ENCODE measurements around the gene ACTN1. TPM values are rescaled to one million over a fixed set of nuclear protein-coding genes. Genes with fewer than 3 reads are reported as not detected.

The ACTN1 gene
- total and polyA plus RNA-seq, 2 experiments from 2014 or later, result 121 to 280 TPM

DNA sequence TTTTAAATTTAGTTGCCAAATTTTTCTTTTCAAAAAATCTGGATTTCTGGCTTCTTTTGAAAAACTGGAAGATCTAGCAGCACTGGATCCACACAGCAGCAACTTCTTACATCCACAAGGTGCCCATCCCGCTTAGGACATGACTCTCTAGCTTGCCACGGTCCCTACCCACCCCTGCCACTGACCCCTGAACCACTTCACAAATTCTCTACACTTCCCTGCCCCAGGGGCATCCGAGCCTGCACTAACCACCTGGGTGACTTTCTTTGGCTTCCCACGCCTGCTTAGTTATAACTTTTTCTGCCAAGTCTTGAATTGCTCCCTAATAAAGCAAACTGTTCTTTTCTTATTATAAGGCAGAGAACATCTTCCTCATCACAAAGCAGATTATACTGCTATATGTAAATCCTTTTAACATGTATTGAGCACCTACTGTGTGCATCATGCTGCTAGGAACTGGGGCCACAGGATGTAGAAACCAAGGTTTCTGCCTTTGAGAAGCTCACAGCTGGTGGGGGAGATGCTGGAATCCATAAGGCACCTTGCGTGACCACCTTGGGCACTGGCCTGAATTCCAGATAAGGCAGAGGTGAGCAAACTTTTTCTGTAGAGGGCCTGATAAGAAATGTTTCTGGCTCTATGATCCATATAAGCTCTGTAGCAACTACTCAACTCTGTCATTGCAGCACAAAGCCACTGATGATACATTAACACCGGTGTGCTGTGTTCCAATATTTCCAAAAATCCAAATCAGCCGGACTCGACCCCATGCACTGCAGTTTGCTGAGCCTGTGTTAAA is 59.8 kb downstream of the ACTN1 start:
- Histone ChIP-seq H2AFZ (no peak overlapping the region), H3F3A (replicated peaks; ENCODE audit: low read depth) (no peaks in the 10 kb centered on the region), H4K20me1 (replicated peaks; ENCODE audit: insufficient read depth) (peaks cover 18% of the 10 kb centered on the region; the same call in 1 of the 2 replicates), H3K4me3 (no peak overlapping the region), H3K4me2 (no peak overlapping the region), H3K9me2 (ENCODE audit: insufficient read depth) (no peaks in the 10 kb centered on the region), H3K4me1 (ENCODE audit: insufficient read depth) (peaks cover 14% of the 10 kb centered on the region; the same call in 1 of the 2 replicates), H3K27me3 (ENCODE audit: insufficient read depth) (no peaks in the 10 kb centered on the region), H3K36me3 (ENCODE audit: insufficient read depth) (peaks cover 14% of the 10 kb centered on the region), H3K27ac (ENCODE audit: low read depth) (no peak overlapping the region), H3K79me2 (replicated peaks; ENCODE audit: insufficient read depth) (peaks cover 57% of the 10 kb centered on the region)
- Mint-ChIP-seq H3K27me3 (ENCODE audit: insufficient read depth, low read depth, poor library complexity) (peaks cover 8% of the 10 kb centered on the region), H3K27ac (no peak overlapping the region; the same call in 1 of the 2 replicates), H3K4me1 (peaks cover 29% of the 10 kb centered on the region), H3K9me3 (peaks cover 2% of the 10 kb centered on the region; the same call in 1 of the 3 replicates), H3K4me3 (no peak overlapping the region), H3K36me3 (ENCODE audit: low read depth) (peaks cover 80% of the 10 kb centered on the region)
- no peak for TF ChIP-seq STAT1 (IDR thresholded peaks at IDR 0.05; ENCODE audit: unreplicated experiment)
- DNase-seq (ENCODE audit: low spot score) (no peak), ATAC-seq (no peak)

- H3K27ac Mint-ChIP-seq, result no peak overlapping the region
- Histone ChIP-seq H3K27me3 (ENCODE audit: insufficient read depth) (no peaks in the 10 kb centered on the region), H3K4me3 (no peak overlapping the region), H3F3A (replicated peaks; ENCODE audit: low read depth) (no peaks in the 10 kb centered on the region), H3K36me3 (ENCODE audit: insufficient read depth) (peaks cover 14% of the 10 kb centered on the region), H3K27ac (ENCODE audit: low read depth) (no peak overlapping the region), H3K4me1 (ENCODE audit: insufficient read depth) (peaks cover 14% of the 10 kb centered on the region; the same call in 1 of the 2 replicates), H3K9me2 (ENCODE audit: insufficient read depth) (no peaks in the 10 kb centered on the region), H2AFZ (no peak overlapping the region), H3K4me2 (no peak overlapping the region), H4K20me1 (replicated peaks; ENCODE audit: insufficient read depth) (peaks cover 15% of the 10 kb centered on the region; the same call in 1 of the 2 replicates), H3K79me2 (replicated peaks; ENCODE audit: insufficient read depth) (peaks cover 52% of the 10 kb centered on the region)
- H3K4me3 Mint-ChIP-seq, result no peak overlapping the region
- ATAC-seq, result no peak
- no peak for DNase-seq (ENCODE audit: low spot score)
- no peak for TF ChIP-seq CREB1 (CRISPR knock-in tag; IDR thresholded peaks at IDR 0.05; ENCODE audit: low read depth)
- no peak for TF ChIP-seq EZH2phosphoT487 (IDR thresholded peaks at IDR 0.05; ENCODE audit: unreplicated experiment)
- TF ChIP-seq POLR2AphosphoS5 (IDR thresholded peaks at IDR 0.05; ENCODE audit: low read depth), result no peak
- TF ChIP-seq ZNF462 (CRISPR knock-in tag; IDR thresholded peaks at IDR 0.05), result no peak
- no peak for TF ChIP-seq REST (IDR thresholded peaks at IDR 0.05; ENCODE audit: unreplicated experiment)
- TF ChIP-seq, protein P1, sequence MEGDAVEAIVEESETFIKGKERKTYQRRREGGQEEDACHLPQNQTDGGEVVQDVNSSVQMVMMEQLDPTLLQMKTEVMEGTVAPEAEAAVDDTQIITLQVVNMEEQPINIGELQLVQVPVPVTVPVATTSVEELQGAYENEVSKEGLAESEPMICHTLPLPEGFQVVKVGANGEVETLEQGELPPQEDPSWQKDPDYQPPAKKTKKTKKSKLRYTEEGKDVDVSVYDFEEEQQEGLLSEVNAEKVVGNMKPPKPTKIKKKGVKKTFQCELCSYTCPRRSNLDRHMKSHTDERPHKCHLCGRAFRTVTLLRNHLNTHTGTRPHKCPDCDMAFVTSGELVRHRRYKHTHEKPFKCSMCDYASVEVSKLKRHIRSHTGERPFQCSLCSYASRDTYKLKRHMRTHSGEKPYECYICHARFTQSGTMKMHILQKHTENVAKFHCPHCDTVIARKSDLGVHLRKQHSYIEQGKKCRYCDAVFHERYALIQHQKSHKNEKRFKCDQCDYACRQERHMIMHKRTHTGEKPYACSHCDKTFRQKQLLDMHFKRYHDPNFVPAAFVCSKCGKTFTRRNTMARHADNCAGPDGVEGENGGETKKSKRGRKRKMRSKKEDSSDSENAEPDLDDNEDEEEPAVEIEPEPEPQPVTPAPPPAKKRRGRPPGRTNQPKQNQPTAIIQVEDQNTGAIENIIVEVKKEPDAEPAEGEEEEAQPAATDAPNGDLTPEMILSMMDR (conservative IDR thresholded peaks at IDR 0.05; ENCODE audit: low read depth in 2 of 2), result no peak
- peaks cover 29% of the 10 kb centered on the region for H3K4me1 Mint-ChIP-seq
- H3K9me3 Mint-ChIP-seq, result peaks cover 2% of the 10 kb centered on the region; the same call in 1 of the 3 replicates
- H3K27me3 Mint-ChIP-seq (ENCODE audit: insufficient read depth, low read depth, poor library complexity), result peaks cover 8% of the 10 kb centered on the region
- peaks cover 73% of the 10 kb centered on the region for H3K36me3 Mint-ChIP-seq (ENCODE audit: low read depth)
Observed at GRCh38 chr14:68918612-68919011, 60.5 kb downstream of the ACTN1 start.
